SK-MEL-5 (cell line): ENCODE results near the gene RETN. TPM values are rescaled to one million over a fixed set of nuclear protein-coding genes. Genes with fewer than 3 reads are reported as not detected.

Experiments used
- DNase-seq: peaks from one replicate; pipeline ENCODE4 v3.0.0-alpha.2; 2016; ENCODE audit warnings: low read depth, low spot score
- in situ Hi-C: cut with HindIII; loops from 2 replicates; pipeline ENCODE4 v1.10.0; 2016; ENCODE audit warnings: low sequenced_read_pairs, high pct_unique_total_duplicates, low pct_unique_long_range_greater_than_20kb
- total RNA-seq: library from RNA; depleted of rRNA; stranded (reverse); fragments of >200 nt; shearing (Covaris generic); gene quantifications from 2 replicates; pipeline ENCODE4 v1.2.3, GENCODE V29; 2014; rRNA removed

The RETN gene
- total RNA-seq, 1 experiment from 2014 or later: not detected

DNA sequence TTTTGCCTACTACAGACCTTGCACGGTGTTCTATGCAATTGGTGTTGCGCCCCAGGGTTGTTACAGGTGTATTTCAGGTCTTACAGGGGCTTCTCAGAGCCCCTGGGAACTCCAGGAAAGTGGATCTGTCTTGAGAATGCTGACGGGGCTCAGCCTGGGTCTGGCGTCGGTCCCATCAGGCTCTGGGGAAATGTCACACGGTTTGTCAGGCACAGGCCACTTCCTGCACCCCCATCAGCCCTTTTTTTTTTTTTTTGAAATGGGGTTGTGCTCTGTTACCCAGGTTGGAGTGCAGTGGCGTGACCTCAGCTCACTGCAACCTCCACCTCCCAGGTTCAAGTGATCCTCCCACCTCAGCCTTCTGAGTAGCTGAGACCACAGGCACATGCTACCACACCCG, 49.8 kb downstream of the RETN start:
- in situ Hi-C loops: no loop called here
- DNase-seq: no peak

Other genes starting within 250 kb of the RETN start
- gene PEX11G, start 180.0 kb upstream of the RETN start, total RNA-seq: 1.1 and 1.2 TPM in 2 replicates
- gene ZNF358, start 152.9 kb upstream of the RETN start, total RNA-seq: 17.7 and 18.7 TPM in 2 replicates
- 9.5 and 10.0 TPM in 2 replicates for gene MCOLN1, start 146.4 kb upstream of the RETN start, total RNA-seq
- gene PNPLA6, start 133.3 kb upstream of the RETN start, total RNA-seq: 35.9 and 40.0 TPM in 2 replicates
- 0.24 and 0.48 TPM in 2 replicates for gene CAMSAP3, start 73.2 kb upstream of the RETN start, total RNA-seq
- 21.5 and 25.1 TPM in 2 replicates for gene XAB2, start 39.5 kb upstream of the RETN start, total RNA-seq
- 29.4 and 31.8 TPM in 2 replicates for gene PET100, start 39.3 kb upstream of the RETN start, total RNA-seq
- not detected in 2 replicates for gene PCP2, start 35.3 kb upstream of the RETN start, total RNA-seq
- gene STXBP2, start 31.9 kb upstream of the RETN start, total RNA-seq: 1.0 and 1.3 TPM in 2 replicates
- gene MCEMP1, start 8.0 kb downstream of the RETN start, total RNA-seq: not detected in 2 replicates
- gene TRAPPC5, start 11.8 kb downstream of the RETN start, total RNA-seq: 37.5 and 54.0 TPM in 2 replicates
- gene FCER2, start 33.1 kb downstream of the RETN start, total RNA-seq: not detected in 2 replicates
- not detected in 2 replicates for gene CLEC4G, start 63.1 kb downstream of the RETN start, total RNA-seq
- not detected in 2 replicates for gene CD209, start 78.5 kb downstream of the RETN start, total RNA-seq
- gene CLEC4M, start 94.2 kb downstream of the RETN start, total RNA-seq: not detected in 2 replicates
- gene EVI5L, start 161.2 kb downstream of the RETN start, total RNA-seq: 4.8 and 7.2 TPM in 2 replicates
- 0.72 TPM in 1 of 2 replicates, not detected in the other for gene PRR36, start 205.3 kb downstream of the RETN start, total RNA-seq
- gene LRRC8E, start 219.5 kb downstream of the RETN start, total RNA-seq: 0.08 TPM in 1 of 2 replicates, not detected in the other
- 5.7 and 6.4 TPM in 2 replicates for gene MAP2K7, start 234.8 kb downstream of the RETN start, total RNA-seq
- gene TGFBR3L, start 245.8 kb downstream of the RETN start, total RNA-seq: not detected in 2 replicates